ENCODE measurements around the gene PCID2.

PCID2 gene

GRCh38 chr13:113147206-113147605 lies 61.3 kb downstream of the PCID2 start:
- Histone ChIP-seq H3K27me3 (ENCODE audit: insufficient read depth, low read length) (peaks cover 54% of the 10 kb centered on the region), H3K9ac (ENCODE audit: low read length) (no peak overlapping the region), H3K4me2 (ENCODE audit: low read length) (no peak overlapping the region), H3K4me1 (ENCODE audit: insufficient read depth, low read length, severe bottlenecking) (no peaks in the 10 kb centered on the region), H3K4me3 (ENCODE audit: low read depth, low read length, poor library complexity, severe bottlenecking) (no peak overlapping the region), H4K20me1 (ENCODE audit: insufficient read depth, low read length) (no peaks in the 10 kb centered on the region), H3K9me3 (ENCODE audit: low read length) (peaks cover 8% of the 10 kb centered on the region; the same call in 1 of the 2 replicates), H3K79me2 (ENCODE audit: insufficient read depth, low read length) (no peaks in the 10 kb centered on the region), H3K36me3 (ENCODE audit: insufficient read depth, low read length) (no peaks in the 10 kb centered on the region; the same call in 1 of the 2 replicates), H3K27ac (ENCODE audit: low read depth, low read length, poor library complexity, severe bottlenecking) (no peak overlapping the region), H3K9me2 (ENCODE audit: low read depth, low read length) (no peaks in the 10 kb centered on the region), H2AFZ (ENCODE audit: low read length) (no peak overlapping the region), H3F3A (ENCODE audit: insufficient read depth, low read length) (no peaks in the 10 kb centered on the region)
- TF ChIP-seq CTCF (IDR thresholded peaks at IDR 0.05; ENCODE audit: low read length): no peak

- no peaks in the 10 kb centered on the region for H3K79me2 ChIP-seq (ENCODE audit: insufficient read depth, low read length)
- no peaks in the 10 kb centered on the region; the same call in 1 of the 2 replicates for H3K36me3 ChIP-seq (ENCODE audit: insufficient read depth, low read length)
- no peaks in the 10 kb centered on the region for H3F3A ChIP-seq (ENCODE audit: insufficient read depth, low read length)
- no peaks in the 10 kb centered on the region for H4K20me1 ChIP-seq (ENCODE audit: insufficient read depth, low read length)
- H3K9me2 ChIP-seq (ENCODE audit: low read depth, low read length): no peaks in the 10 kb centered on the region
- no peaks in the 10 kb centered on the region for H3K4me1 ChIP-seq (ENCODE audit: insufficient read depth, low read length, severe bottlenecking)
- peaks cover 50% of the 10 kb centered on the region for H3K27me3 ChIP-seq (ENCODE audit: insufficient read depth, low read length)
- H3K4me2 ChIP-seq (ENCODE audit: low read length): no peak overlapping the region
- H3K27ac ChIP-seq (ENCODE audit: low read depth, low read length, poor library complexity, severe bottlenecking): no peak overlapping the region
- H3K4me3 ChIP-seq (ENCODE audit: low read depth, low read length, poor library complexity, severe bottlenecking): no peak overlapping the region
- TF ChIP-seq EZH2 (IDR thresholded peaks at IDR 0.05; ENCODE audit: borderline replicate concordance, low read length) (no peak), CTCF (IDR thresholded peaks at IDR 0.05; ENCODE audit: low read length) (no peak)
- H3K9ac ChIP-seq (ENCODE audit: low read length): no peak overlapping the region
- peaks cover 8% of the 10 kb centered on the region; the same call in 1 of the 2 replicates for H3K9me3 ChIP-seq (ENCODE audit: low read length)
- H2AFZ ChIP-seq (ENCODE audit: low read length): no peak overlapping the region
Observed at GRCh38 chr13:113146750-113147149, 61.7 kb downstream of the PCID2 start.

- no peak overlapping the region for H3K4me2 ChIP-seq (ENCODE audit: low read length)
- no peaks in the 10 kb centered on the region for H3K79me2 ChIP-seq (ENCODE audit: insufficient read depth, low read length)
- H3K4me3 ChIP-seq (ENCODE audit: low read depth, low read length, poor library complexity, severe bottlenecking): no peak overlapping the region
- H3K9me3 ChIP-seq (ENCODE audit: low read length): peaks cover 8% of the 10 kb centered on the region; the same call in 1 of the 2 replicates
- no peaks in the 10 kb centered on the region; the same call in 1 of the 2 replicates for H3K36me3 ChIP-seq (ENCODE audit: insufficient read depth, low read length)
- peaks cover 54% of the 10 kb centered on the region for H3K27me3 ChIP-seq (ENCODE audit: insufficient read depth, low read length)
- no peak overlapping the region for H2AFZ ChIP-seq (ENCODE audit: low read length)
- TF ChIP-seq EZH2 (IDR thresholded peaks at IDR 0.05; ENCODE audit: borderline replicate concordance, low read length) (no peak), CTCF (IDR thresholded peaks at IDR 0.05; ENCODE audit: low read length) (no peak)
- no peak overlapping the region for H3K27ac ChIP-seq (ENCODE audit: low read depth, low read length, poor library complexity, severe bottlenecking)
- H4K20me1 ChIP-seq (ENCODE audit: insufficient read depth, low read length): no peaks in the 10 kb centered on the region
- no peaks in the 10 kb centered on the region for H3K9me2 ChIP-seq (ENCODE audit: low read depth, low read length)
- H3K4me1 ChIP-seq (ENCODE audit: insufficient read depth, low read length, severe bottlenecking): no peaks in the 10 kb centered on the region
- no peak overlapping the region for H3K9ac ChIP-seq (ENCODE audit: low read length)
- no peaks in the 10 kb centered on the region for H3F3A ChIP-seq (ENCODE audit: insufficient read depth, low read length)
Observed at GRCh38 chr13:113145911-113146598, 62.4 kb downstream of the PCID2 start.

All from OCI-LY1 (cell line).